ENCODE measurements around the gene AKIRIN2. TPM values are rescaled to one million over a fixed set of nuclear protein-coding genes. Genes with fewer than 3 reads are reported as not detected.

AKIRIN2 gene
- total RNA-seq, 1 experiment from 2014 or later: 68.9 TPM

DNA sequence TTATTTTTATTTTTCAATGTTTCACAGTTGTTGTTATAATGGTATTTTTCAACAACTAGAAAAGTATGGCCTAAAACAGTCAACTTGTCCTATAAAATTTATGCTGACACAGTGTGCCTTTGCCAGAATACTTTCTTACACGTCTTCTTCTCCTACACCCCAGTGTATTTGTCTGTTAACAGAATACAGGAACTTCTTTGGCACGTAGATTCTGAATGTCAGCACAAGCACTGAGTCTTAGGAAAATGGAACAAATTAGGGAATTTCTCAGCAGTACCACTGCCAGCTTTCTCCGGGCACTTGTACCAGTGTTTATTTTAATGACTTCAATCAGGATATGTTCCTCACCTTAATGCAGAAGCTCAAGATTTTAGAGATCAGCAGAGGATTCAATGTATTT, 26.7 kb upstream of the AKIRIN2 start:
- no TSS peak for BruUV-seq (replicated peaks)
- TF ChIP-seq, protein P1, sequence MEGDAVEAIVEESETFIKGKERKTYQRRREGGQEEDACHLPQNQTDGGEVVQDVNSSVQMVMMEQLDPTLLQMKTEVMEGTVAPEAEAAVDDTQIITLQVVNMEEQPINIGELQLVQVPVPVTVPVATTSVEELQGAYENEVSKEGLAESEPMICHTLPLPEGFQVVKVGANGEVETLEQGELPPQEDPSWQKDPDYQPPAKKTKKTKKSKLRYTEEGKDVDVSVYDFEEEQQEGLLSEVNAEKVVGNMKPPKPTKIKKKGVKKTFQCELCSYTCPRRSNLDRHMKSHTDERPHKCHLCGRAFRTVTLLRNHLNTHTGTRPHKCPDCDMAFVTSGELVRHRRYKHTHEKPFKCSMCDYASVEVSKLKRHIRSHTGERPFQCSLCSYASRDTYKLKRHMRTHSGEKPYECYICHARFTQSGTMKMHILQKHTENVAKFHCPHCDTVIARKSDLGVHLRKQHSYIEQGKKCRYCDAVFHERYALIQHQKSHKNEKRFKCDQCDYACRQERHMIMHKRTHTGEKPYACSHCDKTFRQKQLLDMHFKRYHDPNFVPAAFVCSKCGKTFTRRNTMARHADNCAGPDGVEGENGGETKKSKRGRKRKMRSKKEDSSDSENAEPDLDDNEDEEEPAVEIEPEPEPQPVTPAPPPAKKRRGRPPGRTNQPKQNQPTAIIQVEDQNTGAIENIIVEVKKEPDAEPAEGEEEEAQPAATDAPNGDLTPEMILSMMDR (conservative IDR thresholded peaks at IDR 0.05; ENCODE audit: low read depth, low read length): no peak
- no peak for TF ChIP-seq EZH2 (IDR thresholded peaks at IDR 0.05; ENCODE audit: borderline replicate concordance, low read depth, low read length, poor library complexity, severe bottlenecking)
- Histone ChIP-seq H3K4me3 (ENCODE audit: low read depth, low read length, poor library complexity, severe bottlenecking) (no peak overlapping the region), H3K27ac (ENCODE audit: low read depth, low read length, poor library complexity, severe bottlenecking) (no peak overlapping the region), H3K9me3 (ENCODE audit: low read depth, low read length, poor library complexity, severe bottlenecking) (no peaks in the 10 kb centered on the region), H3K27me3 (replicated peaks; ENCODE audit: insufficient read depth, low read depth, low read length, poor library complexity) (no peaks in the 10 kb centered on the region), H3K4me1 (ENCODE audit: insufficient read depth, low read length, poor library complexity, severe bottlenecking) (peaks cover 11% of the 10 kb centered on the region), H3K36me3 (ENCODE audit: insufficient read depth, low read length, poor library complexity, severe bottlenecking) (no peaks in the 10 kb centered on the region)
- intact Hi-C loops (cut with micrococcal nuclease; ENCODE audit: unreplicated experiment): no loop called here
- POLR2A ChIA-PET (ENCODE audit: low non-redundant PET): no interaction called here
- CTCF ChIA-PET: no interaction called here
- no peak for DNase-seq (ENCODE audit: low spot score)

DNA sequence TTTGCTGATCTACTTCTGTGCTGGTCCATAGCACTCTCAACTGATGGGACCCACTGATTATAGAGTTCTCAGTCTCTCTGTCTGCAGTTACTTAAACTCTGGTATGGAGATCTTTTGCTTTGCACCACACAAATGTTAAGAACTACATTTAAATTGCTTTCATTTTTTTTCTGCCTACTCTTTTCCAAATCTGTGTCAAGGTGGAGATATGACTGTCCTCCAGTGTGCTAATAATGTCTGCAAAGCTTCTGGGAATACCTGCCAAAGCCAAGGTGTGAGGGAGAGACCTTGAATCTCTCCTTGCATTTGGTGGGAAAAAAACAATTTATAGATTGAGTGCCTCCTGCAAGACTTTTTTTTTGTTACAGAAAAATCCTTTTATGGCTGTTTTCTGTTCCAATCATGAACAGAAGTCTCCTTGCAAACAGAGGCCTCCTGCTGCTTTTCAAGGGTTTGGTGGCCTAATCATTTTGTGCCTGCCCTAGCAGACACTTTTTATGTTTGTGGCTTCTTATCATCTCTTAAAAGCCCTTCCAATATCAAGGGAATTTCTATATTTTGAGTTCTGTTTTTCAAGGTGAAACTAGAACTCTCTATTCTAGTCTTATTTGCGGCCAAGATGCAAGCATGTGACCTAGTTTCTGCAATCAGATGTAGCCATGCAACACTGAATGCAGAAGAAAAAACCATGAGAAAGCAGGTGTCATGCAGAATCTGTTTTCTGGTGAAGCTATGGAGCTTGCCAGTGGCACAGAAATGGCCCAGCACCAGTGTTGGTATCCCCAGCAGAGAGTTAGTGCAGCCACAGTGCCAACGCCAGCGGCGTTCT, 23.2 kb upstream of the AKIRIN2 start:
- TF ChIP-seq, protein P1 (conservative IDR thresholded peaks at IDR 0.05; ENCODE audit: low read depth, low read length): no peak
- TF ChIP-seq EZH2 (IDR thresholded peaks at IDR 0.05; ENCODE audit: borderline replicate concordance, low read depth, low read length, poor library complexity, severe bottlenecking): no peak
- Histone ChIP-seq H3K27me3 (replicated peaks; ENCODE audit: insufficient read depth, low read depth, low read length, poor library complexity) (no peaks in the 10 kb centered on the region), H3K4me1 (ENCODE audit: insufficient read depth, low read length, poor library complexity, severe bottlenecking) (no peaks in the 10 kb centered on the region), H3K27ac (ENCODE audit: low read depth, low read length, poor library complexity, severe bottlenecking) (no peak overlapping the region), H3K9me3 (ENCODE audit: low read depth, low read length, poor library complexity, severe bottlenecking) (no peaks in the 10 kb centered on the region), H3K4me3 (ENCODE audit: low read depth, low read length, poor library complexity, severe bottlenecking) (no peak overlapping the region), H3K36me3 (ENCODE audit: insufficient read depth, low read length, poor library complexity, severe bottlenecking) (no peaks in the 10 kb centered on the region)
- BruUV-seq (replicated peaks): no TSS peak
- intact Hi-C loops (cut with micrococcal nuclease; ENCODE audit: unreplicated experiment): no loop called here
- DNase-seq (ENCODE audit: low spot score): no peak
- ChIA-PET POLR2A (ENCODE audit: low non-redundant PET) (no interaction called here), CTCF (no interaction called here)

DNA sequence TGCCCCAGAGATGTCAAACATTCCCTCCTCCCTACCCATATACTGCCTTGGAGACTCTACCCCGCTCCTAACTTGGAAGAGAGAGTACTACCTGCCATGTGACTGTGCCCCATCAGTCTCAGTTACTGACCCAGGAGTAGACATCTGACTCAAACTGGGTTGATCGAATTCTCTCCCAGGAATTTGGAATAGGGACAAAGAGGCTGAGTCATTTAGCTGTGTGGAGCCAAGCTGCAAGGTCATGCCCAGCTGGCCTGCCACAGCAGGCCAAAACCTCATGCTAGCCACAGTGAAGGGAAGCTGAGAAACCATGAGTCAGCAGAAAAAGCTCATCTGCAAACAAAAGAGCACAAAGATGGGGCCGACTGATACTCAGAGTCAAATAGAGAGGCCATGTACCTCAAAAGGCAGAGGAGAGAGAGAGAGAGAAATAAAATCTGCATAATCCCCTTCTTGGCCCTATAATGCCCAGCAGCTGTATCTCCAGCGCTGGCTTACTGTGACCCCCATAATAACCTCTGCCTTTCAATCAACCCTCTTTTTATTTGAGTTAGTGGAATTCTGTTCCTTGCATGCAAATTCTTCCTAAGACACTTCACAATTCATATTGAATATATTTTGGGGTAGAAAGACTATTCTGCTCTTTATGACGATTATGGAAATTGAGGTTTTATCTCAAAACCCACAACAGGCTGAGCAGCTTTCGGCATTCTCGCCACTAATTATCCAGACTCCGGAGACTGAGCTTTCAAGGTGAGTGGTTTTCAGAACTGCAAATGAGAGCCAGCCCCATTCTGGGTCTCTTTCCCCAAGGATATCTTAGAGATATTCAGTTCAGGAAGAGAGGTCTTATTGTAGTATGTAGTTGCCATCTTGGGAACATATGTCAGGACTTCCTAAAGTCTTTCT, 21.4 kb upstream of the AKIRIN2 start:
- H3K27ac ChIP-seq (ENCODE audit: low read depth, low read length, poor library complexity, severe bottlenecking): no peak overlapping the region
- intact Hi-C loops (cut with micrococcal nuclease; ENCODE audit: unreplicated experiment): no loop called here

More for the DNA sequence above, 21.4 kb upstream of the AKIRIN2 start:
- POLR2A ChIA-PET (ENCODE audit: low non-redundant PET): no interaction called here
- CTCF ChIA-PET: no interaction called here
- no peak for DNase-seq (ENCODE audit: low spot score)
- BruUV-seq (replicated peaks): no TSS peak
- no peaks in the 10 kb centered on the region for H3K27me3 ChIP-seq (replicated peaks; ENCODE audit: insufficient read depth, low read depth, low read length, poor library complexity)
- no peak overlapping the region for H3K4me3 ChIP-seq (ENCODE audit: low read depth, low read length, poor library complexity, severe bottlenecking)
- no peaks in the 10 kb centered on the region for H3K9me3 ChIP-seq (ENCODE audit: low read depth, low read length, poor library complexity, severe bottlenecking)
- no peak for TF ChIP-seq EZH2 (IDR thresholded peaks at IDR 0.05; ENCODE audit: borderline replicate concordance, low read depth, low read length, poor library complexity, severe bottlenecking)
- TF ChIP-seq, protein P1 (conservative IDR thresholded peaks at IDR 0.05; ENCODE audit: low read depth, low read length): no peak
- H3K36me3 ChIP-seq (ENCODE audit: insufficient read depth, low read length, poor library complexity, severe bottlenecking): no peaks in the 10 kb centered on the region
- no peaks in the 10 kb centered on the region for H3K4me1 ChIP-seq (ENCODE audit: insufficient read depth, low read length, poor library complexity, severe bottlenecking)
